GM23338 (cell line): ENCODE measurements around the gene FYN. TPM values are rescaled to one million over a fixed set of nuclear protein-coding genes. Genes with fewer than 3 reads are reported as not detected.

Source experiments
- CREB1 ChIP-seq: fragments of 250-450 bp; sonication (Bioruptor Pico); IDR thresholded peaks from 2 replicates; pipeline ENCODE4 v1.5.0; 2020; ENCODE audit warnings: low read depth, mild to moderate bottlenecking, moderate library complexity
- EZH2 ChIP-seq: fragments of 200-600 bp; sonication (generic); IDR thresholded peaks from one replicate; pipeline ENCODE4 v1.8.0; 2017; ENCODE audit warnings: antibody characterized with exemption, mild to moderate bottlenecking, low read depth; ENCODE audit not compliant: unreplicated experiment
- EZH2phosphoT487 ChIP-seq: fragments of 200-600 bp; sonication (generic); IDR thresholded peaks from one replicate; pipeline ENCODE4 v1.8.1; 2018; ENCODE audit warnings: antibody characterized with exemption; ENCODE audit not compliant: unreplicated experiment
- JUNB ChIP-seq: IDR thresholded peaks from one replicate; pipeline ENCODE4 v1.6.1; 2016; ENCODE audit warnings: antibody characterized with exemption; ENCODE audit not compliant: unreplicated experiment
- NANOG ChIP-seq: IDR thresholded peaks from 2 replicates; pipeline ENCODE4 v1.6.1; 2016; ENCODE audit warnings: antibody characterized with exemption, borderline replicate concordance
- POLR2AphosphoS5 ChIP-seq: IDR thresholded peaks from 2 replicates; pipeline ENCODE4 v1.6.1; 2016; ENCODE audit warnings: antibody characterized with exemption, low read depth
- STAT1 ChIP-seq: IDR thresholded peaks from one replicate; pipeline ENCODE4 v1.6.1; 2016; ENCODE audit warnings: antibody characterized with exemption; ENCODE audit not compliant: unreplicated experiment
- ZNF114 ChIP-seq: fragments of 250-450 bp; sonication (Bioruptor Pico); IDR thresholded peaks from 2 replicates; pipeline ENCODE4 v1.5.0; 2020; ENCODE audit warnings: mild to moderate bottlenecking, moderate library complexity
- polyA plus RNA-seq: library from polyadenylated mRNA; unstranded; fragments of >200 nt; fragmentation: Nextera tagmentation; extraction: Ambion mirVana; gene quantifications from 2 replicates; pipeline ENCODE4 v1.2.1, GENCODE V29; 2016
- total RNA-seq: library from RNA; depleted of rRNA; stranded (reverse); fragments of >200 nt; shearing (Covaris generic); gene quantifications from 2 replicates; pipeline ENCODE4 v1.2.3, GENCODE V29; 2014
- TF ChIP-seq, protein P1 (sequence below): fragments of 250-450 bp; sonication (Bioruptor Pico); IDR thresholded peaks from 2 replicates; pipeline ENCODE4 v1.5.0; 2020; ENCODE audit warnings: mild to moderate bottlenecking, moderate library complexity
- TF ChIP-seq, protein P2 (sequence below): IDR thresholded peaks from one replicate; pipeline ENCODE4 v1.6.1; 2018; ENCODE audit warnings: antibody characterized with exemption; ENCODE audit not compliant: unreplicated experiment
- TF ChIP-seq, protein P3 (sequence below): IDR thresholded peaks from 2 replicates; pipeline ENCODE4 v1.6.1; 2016; ENCODE audit warnings: antibody characterized with exemption

The FYN gene
- total and polyA plus RNA-seq, 2 experiments from 2014 or later = 46.8 to 143 TPM

DNA sequence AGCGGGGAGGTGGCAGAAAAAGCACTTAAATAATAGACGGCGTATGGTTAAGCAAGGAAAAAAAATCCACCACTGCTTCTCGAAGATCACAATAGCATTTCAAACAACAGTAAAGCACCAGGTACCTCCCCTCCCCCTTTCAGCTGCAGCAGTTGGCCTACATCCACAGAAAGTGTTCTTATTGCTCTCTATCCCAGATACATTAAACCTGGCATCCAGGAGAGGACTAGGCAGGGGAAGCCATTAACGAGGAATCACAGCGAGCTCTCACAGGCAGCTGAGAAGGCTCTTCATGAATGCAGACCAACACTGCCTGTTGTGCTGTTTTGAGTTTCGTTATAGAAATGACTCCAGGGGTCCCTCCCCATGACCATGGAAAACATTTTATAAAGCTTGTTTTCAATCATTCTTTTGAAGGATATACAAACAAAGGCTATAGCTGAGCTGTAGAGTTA, 11.8 kb downstream of the FYN start (continued):
- TF ChIP-seq, protein P1, sequence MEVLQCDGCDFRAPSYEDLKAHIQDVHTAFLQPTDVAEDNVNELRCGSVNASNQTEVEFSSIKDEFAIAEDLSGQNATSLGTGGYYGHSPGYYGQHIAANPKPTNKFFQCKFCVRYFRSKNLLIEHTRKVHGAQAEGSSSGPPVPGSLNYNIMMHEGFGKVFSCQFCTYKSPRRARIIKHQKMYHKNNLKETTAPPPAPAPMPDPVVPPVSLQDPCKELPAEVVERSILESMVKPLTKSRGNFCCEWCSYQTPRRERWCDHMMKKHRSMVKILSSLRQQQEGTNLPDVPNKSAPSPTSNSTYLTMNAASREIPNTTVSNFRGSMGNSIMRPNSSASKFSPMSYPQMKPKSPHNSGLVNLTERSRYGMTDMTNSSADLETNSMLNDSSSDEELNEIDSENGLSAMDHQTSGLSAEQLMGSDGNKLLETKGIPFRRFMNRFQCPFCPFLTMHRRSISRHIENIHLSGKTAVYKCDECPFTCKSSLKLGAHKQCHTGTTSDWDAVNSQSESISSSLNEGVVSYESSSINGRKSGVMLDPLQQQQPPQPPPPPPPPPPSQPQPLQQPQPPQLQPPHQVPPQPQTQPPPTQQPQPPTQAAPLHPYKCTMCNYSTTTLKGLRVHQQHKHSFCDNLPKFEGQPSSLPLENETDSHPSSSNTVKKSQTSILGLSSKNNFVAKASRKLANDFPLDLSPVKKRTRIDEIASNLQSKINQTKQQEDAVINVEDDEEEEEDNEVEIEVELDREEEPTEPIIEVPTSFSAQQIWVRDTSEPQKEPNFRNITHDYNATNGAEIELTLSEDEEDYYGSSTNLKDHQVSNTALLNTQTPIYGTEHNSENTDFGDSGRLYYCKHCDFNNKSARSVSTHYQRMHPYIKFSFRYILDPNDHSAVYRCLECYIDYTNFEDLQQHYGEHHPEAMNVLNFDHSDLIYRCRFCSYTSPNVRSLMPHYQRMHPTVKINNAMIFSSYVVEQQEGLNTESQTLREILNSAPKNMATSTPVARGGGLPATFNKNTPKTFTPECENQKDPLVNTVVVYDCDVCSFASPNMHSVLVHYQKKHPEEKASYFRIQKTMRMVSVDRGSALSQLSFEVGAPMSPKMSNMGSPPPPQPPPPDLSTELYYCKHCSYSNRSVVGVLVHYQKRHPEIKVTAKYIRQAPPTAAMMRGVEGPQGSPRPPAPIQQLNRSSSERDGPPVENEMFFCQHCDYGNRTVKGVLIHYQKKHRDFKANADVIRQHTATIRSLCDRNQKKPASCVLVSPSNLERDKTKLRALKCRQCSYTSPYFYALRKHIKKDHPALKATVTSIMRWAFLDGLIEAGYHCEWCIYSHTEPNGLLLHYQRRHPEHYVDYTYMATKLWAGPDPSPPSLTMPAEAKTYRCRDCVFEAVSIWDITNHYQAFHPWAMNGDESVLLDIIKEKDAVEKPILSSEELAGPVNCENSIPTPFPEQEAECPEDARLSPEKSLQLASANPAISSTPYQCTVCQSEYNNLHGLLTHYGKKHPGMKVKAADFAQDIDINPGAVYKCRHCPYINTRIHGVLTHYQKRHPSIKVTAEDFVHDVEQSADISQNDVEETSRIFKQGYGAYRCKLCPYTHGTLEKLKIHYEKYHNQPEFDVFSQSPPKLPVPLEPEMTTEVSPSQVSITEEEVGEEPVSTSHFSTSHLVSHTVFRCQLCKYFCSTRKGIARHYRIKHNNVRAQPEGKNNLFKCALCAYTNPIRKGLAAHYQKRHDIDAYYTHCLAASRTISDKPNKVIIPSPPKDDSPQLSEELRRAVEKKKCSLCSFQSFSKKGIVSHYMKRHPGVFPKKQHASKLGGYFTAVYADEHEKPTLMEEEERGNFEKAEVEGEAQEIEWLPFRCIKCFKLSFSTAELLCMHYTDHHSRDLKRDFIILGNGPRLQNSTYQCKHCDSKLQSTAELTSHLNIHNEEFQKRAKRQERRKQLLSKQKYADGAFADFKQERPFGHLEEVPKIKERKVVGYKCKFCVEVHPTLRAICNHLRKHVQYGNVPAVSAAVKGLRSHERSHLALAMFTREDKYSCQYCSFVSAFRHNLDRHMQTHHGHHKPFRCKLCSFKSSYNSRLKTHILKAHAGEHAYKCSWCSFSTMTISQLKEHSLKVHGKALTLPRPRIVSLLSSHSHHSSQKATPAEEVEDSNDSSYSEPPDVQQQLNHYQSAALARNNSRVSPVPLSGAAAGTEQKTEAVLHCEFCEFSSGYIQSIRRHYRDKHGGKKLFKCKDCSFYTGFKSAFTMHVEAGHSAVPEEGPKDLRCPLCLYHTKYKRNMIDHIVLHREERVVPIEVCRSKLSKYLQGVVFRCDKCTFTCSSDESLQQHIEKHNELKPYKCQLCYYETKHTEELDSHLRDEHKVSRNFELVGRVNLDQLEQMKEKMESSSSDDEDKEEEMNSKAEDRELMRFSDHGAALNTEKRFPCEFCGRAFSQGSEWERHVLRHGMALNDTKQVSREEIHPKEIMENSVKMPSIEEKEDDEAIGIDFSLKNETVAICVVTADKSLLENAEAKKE = no peak
- TF ChIP-seq CREB1 (CRISPR knock-in tag) (no peak), NANOG (no peak), STAT1 (no peak), ZNF114 (CRISPR knock-in tag) (no peak), POLR2AphosphoS5 (no peak), EZH2 (no peak), JUNB (no peak), EZH2phosphoT487 (no peak)
- TF ChIP-seq, protein P2, sequence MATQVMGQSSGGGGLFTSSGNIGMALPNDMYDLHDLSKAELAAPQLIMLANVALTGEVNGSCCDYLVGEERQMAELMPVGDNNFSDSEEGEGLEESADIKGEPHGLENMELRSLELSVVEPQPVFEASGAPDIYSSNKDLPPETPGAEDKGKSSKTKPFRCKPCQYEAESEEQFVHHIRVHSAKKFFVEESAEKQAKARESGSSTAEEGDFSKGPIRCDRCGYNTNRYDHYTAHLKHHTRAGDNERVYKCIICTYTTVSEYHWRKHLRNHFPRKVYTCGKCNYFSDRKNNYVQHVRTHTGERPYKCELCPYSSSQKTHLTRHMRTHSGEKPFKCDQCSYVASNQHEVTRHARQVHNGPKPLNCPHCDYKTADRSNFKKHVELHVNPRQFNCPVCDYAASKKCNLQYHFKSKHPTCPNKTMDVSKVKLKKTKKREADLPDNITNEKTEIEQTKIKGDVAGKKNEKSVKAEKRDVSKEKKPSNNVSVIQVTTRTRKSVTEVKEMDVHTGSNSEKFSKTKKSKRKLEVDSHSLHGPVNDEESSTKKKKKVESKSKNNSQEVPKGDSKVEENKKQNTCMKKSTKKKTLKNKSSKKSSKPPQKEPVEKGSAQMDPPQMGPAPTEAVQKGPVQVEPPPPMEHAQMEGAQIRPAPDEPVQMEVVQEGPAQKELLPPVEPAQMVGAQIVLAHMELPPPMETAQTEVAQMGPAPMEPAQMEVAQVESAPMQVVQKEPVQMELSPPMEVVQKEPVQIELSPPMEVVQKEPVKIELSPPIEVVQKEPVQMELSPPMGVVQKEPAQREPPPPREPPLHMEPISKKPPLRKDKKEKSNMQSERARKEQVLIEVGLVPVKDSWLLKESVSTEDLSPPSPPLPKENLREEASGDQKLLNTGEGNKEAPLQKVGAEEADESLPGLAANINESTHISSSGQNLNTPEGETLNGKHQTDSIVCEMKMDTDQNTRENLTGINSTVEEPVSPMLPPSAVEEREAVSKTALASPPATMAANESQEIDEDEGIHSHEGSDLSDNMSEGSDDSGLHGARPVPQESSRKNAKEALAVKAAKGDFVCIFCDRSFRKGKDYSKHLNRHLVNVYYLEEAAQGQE = no peak
- TF ChIP-seq, protein P3, sequence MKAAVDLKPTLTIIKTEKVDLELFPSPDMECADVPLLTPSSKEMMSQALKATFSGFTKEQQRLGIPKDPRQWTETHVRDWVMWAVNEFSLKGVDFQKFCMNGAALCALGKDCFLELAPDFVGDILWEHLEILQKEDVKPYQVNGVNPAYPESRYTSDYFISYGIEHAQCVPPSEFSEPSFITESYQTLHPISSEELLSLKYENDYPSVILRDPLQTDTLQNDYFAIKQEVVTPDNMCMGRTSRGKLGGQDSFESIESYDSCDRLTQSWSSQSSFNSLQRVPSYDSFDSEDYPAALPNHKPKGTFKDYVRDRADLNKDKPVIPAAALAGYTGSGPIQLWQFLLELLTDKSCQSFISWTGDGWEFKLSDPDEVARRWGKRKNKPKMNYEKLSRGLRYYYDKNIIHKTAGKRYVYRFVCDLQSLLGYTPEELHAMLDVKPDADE = no peak
